Small intestine (tissue), 7 donors: ENCODE results near the gene SREK1. TPM values are rescaled to one million over a fixed set of nuclear protein-coding genes. Genes with fewer than 3 reads are reported as not detected.

Experiments used
- DNase-seq, 2 donors: peaks; one replicate each; pipeline versions ENCODE4 v3.0.0 to v3.0.0-alpha.2; 2013
- FAIRE-seq: peaks from 2 replicates; lab custom pipeline; 2012; peaks lifted over from hg19 to GRCh38; lab: Jason Lieb, UNC
- H3K27ac ChIP-seq, 3 donors: one replicate each; pipeline ENCODE4 v1.5.1; 2013; ENCODE audit warnings: low read length in 2 of 3, mild to moderate bottlenecking in 2 of 3, control low read depth in 1 of 3, inconsistent platforms in 1 of 3, low read depth in 1 of 3, moderate library complexity in 1 of 3
- H3K27me3 ChIP-seq, 3 donors: one replicate each; pipeline ENCODE4 v1.6.1; 2013; ENCODE audit warnings: low read length in 3 of 3, inconsistent platforms in 1 of 3; ENCODE audit not compliant: control insufficient read depth in 3 of 3, insufficient read depth in 3 of 3
- H3K36me3 ChIP-seq, 3 donors: one replicate each; pipeline ENCODE4 v1.6.1; 2013; ENCODE audit warnings: low read length in 3 of 3, inconsistent platforms in 1 of 3, low read depth in 1 of 3, mild to moderate bottlenecking in 1 of 3, moderate library complexity in 1 of 3; ENCODE audit not compliant: control insufficient read depth in 3 of 3, insufficient read depth in 2 of 3
- H3K4me1 ChIP-seq, 3 donors: one replicate each; pipeline ENCODE4 v1.6.1; 2013; ENCODE audit warnings: low read length in 2 of 3, inconsistent platforms in 1 of 3, low read depth in 1 of 3, mild to moderate bottlenecking in 1 of 3, moderate library complexity in 1 of 3; ENCODE audit not compliant: control insufficient read depth in 3 of 3, insufficient read depth in 2 of 3
- H3K4me3 ChIP-seq, 3 donors: one replicate each; pipeline ENCODE4 v1.5.1; 2013; ENCODE audit warnings: low read length in 3 of 3, control low read depth in 1 of 3, inconsistent platforms in 1 of 3, low read depth in 1 of 3, mild to moderate bottlenecking in 1 of 3, moderate library complexity in 1 of 3
- H3K9me3 ChIP-seq, 2 donors: one replicate each; pipeline ENCODE4 v1.6.1; 2013; ENCODE audit warnings: low read depth in 1 of 2, low read length in 1 of 2; ENCODE audit not compliant: control insufficient read depth in 2 of 2, insufficient read depth in 1 of 2
- WGBS, 3 donors: extraction: QIAGEN DNeasy Blood & Tissue Kit; methylation state at CpG; one replicate each; pipeline ENCODE4 v1.1.7; 2013; 5-methylcytosine and 5-hydroxymethylcytosine counted together
- polyA plus RNA-seq, 4 donors: library from polyadenylated mRNA; stranded (reverse) in 3 of 4; unstranded in 1 of 4; fragments of 200-250 nt in 3 of 4; fragments of 120-200 nt in 1 of 4; gene quantifications; one replicate each; pipeline versions ENCODE4 v1.2.1 to v1.2.3, GENCODE V29; 2013
- donor health status: healthy with polysubstance abuse.
- donor health status: control.
- donor health status: control.
- donor health status: Bipolar disorder and iron deficiency.
- donor health status: healthy.

Gene SREK1
- polyA plus RNA-seq, 4 donors = 18.1 to 121 (median 25.1) TPM

DNA sequence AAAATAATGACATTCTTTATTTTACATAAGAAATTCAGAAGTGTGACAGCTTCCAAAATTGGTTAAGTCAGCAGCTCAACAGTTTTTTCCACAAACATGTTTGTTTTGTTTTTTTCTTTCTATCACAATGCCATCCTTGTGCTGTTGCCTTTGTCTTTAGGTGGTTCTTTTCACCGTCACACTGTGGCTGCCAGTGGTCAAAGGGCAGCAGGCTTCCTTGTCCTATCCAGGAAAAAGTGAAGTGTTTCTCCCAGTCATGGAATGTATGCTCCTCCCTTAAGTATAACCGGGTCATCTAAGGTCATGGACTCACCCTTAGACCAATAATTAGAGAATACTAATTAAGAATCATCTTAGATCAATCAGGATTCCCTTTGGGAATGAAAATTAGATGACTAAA lies 87.4 kb downstream of the SREK1 start:
- Histone ChIP-seq H3K27me3 (peaks cover 0 to 5% (median 0%) of the 10 kb centered on the region in 3 donors), H3K27ac (no peak overlapping the region), H3K9me3 (no peaks in the 10 kb centered on the region), H3K4me1 (no peaks in the 10 kb centered on the region), H3K4me3 (no peak overlapping the region), H3K36me3 (no peaks in the 10 kb centered on the region)
- 28 to 70% (median 42%) methylated on average over 2 of the region's 2 CpGs for WGBS, 3 donors
- FAIRE-seq = no peak
- DNase-seq = peak in 1 of 2 donors; percentile 27

GRCh38 chr5:66232275-66232674 lies 88.2 kb downstream of the SREK1 start:
- H3K27ac ChIP-seq = no peak overlapping the region
- no peak overlapping the region for H3K4me3 ChIP-seq
- DNase-seq (no peak), FAIRE-seq (no peak)
- peaks cover 0 to 5% (median 0%) of the 10 kb centered on the region in 3 donors for H3K27me3 ChIP-seq
- WGBS, 3 donors = 87 to 89% (median 88%) methylated on average over 6 of the region's 6 CpGs
- no peaks in the 10 kb centered on the region for H3K4me1 ChIP-seq
- no peaks in the 10 kb centered on the region for H3K9me3 ChIP-seq
- no peaks in the 10 kb centered on the region for H3K36me3 ChIP-seq

DNA sequence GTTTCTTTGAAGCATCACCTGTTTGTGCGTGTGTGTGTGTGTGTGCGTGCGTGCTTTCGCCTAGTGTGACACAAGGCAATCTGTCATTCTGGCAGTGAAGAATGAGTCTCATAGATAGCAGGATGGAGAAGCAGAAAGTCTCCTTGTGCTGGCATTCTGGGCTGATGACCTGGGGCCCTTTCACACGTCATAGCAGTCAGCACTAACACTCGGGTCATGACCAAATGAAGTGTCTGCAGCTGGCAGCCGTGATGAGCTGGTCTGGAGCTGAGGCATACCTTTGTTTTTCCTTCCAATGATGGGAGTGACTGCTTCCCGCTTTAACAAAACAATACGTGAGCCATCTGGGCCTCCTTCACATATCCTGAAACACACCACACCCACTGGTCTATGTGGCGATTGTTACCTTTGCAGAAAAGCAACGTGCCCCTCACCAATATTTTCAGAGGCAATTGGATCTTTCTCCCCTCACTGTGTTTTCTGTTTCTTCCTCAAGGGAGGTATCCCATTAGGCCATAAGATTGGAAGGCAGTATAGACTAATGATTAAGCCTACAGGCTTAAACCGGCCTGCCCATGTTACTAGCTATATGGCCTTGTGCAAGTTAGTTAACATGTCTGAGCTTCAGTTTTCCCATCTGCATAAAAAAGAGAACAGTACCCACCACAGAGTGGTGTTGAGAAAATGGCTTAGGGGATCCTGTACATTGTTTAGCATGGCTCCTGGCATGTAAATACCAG lies 88.8 kb downstream of the SREK1 start:
- Histone ChIP-seq H3K36me3 (no peaks in the 10 kb centered on the region), H3K4me3 (no peak overlapping the region), H3K4me1 (no peaks in the 10 kb centered on the region), H3K9me3 (no peaks in the 10 kb centered on the region), H3K27ac (no peak overlapping the region), H3K27me3 (peaks cover 0 to 5% (median 0%) of the 10 kb centered on the region in 3 donors)
- WGBS, 3 donors = 76 to 80% (median 76%) methylated on average over 12 of the region's 12 CpGs
- FAIRE-seq (no peak), DNase-seq (no peak)

Other genes with a start within 250 kb of the SREK1 start
- gene ERBIN, start 217.7 kb upstream of the SREK1 start, polyA plus RNA-seq = 100 to 1,000 TPM in 1 of 4 donors, 10 to 100 TPM in 3; 17.5 to 177 (median 40.3) TPM